DND-41 (cell line): ENCODE results near the gene EPHA3.

Source experiments
- ATAC-seq: fragments of 200-7000 bp; cut with Tn5 transposase; 3 replicates; pipeline ENCODE4 v1.9.1; 2021; ENCODE audit warnings: low read depth; ENCODE audit not compliant: insufficient read depth
- DNase-seq: peaks from one replicate; pipeline ENCODE4 v3.0.0-alpha.2; 2020
- H2AFZ ChIP-seq: 2 replicates; pipeline ENCODE4 v1.6.0; 2012; ENCODE audit warnings: low read depth, low read length
- H3K27ac ChIP-seq: 2 replicates; pipeline ENCODE4 v1.5.1; 2012; ENCODE audit warnings: low read length, inconsistent platforms
- H3K27me3 ChIP-seq: fragments of 200-600 bp; sonication (generic); 2 replicates; pipeline ENCODE4 v1.6.0; 2012; ENCODE audit warnings: low read length, mild to moderate bottlenecking, inconsistent platforms; ENCODE audit not compliant: insufficient read depth, poor library complexity
- H3K36me3 ChIP-seq: 2 replicates; pipeline ENCODE4 v1.5.1; 2012; ENCODE audit warnings: low read length, inconsistent platforms; ENCODE audit not compliant: insufficient read depth
- H3K4me1 ChIP-seq: 2 replicates; pipeline ENCODE4 v1.5.1; 2012; ENCODE audit warnings: mild to moderate bottlenecking, low read length; ENCODE audit not compliant: insufficient read depth
- H3K4me2 ChIP-seq: 2 replicates; pipeline ENCODE4 v1.6.0; 2012; ENCODE audit warnings: mild to moderate bottlenecking, moderate library complexity, low read length, inconsistent platforms; ENCODE audit not compliant: insufficient read depth
- H3K4me3 ChIP-seq, 2 experiments: fragments of 200-600 bp in 1 of 2; shearing (Covaris generic) in 1 of 2; 2 replicates each; pipeline ENCODE4 v1.5.1; 2012 to 2016; ENCODE audit warnings: inconsistent platforms in 2 of 2, low read length in 2 of 2, mild to moderate bottlenecking in 2 of 2, low read depth in 1 of 2, moderate library complexity in 1 of 2
- H3K79me2 ChIP-seq: 2 replicates; pipeline ENCODE4 v1.6.0; 2012; ENCODE audit warnings: low read length, inconsistent platforms; ENCODE audit not compliant: insufficient read depth
- H3K9ac ChIP-seq: 2 replicates; pipeline ENCODE4 v1.6.0; 2012; ENCODE audit warnings: low read depth, mild to moderate bottlenecking, inconsistent platforms, low read length, moderate library complexity
- H3K9me3 ChIP-seq: 2 replicates; pipeline ENCODE4 v1.5.1; 2012; ENCODE audit warnings: low read length, moderate library complexity, mild to moderate bottlenecking, inconsistent platforms; ENCODE audit not compliant: insufficient read depth, severe bottlenecking
- H4K20me1 ChIP-seq: 2 replicates; pipeline ENCODE4 v1.6.0; 2012; ENCODE audit warnings: low read length; ENCODE audit not compliant: insufficient read depth
- CTCF ChIP-seq: IDR thresholded peaks from 2 replicates; pipeline ENCODE4 v1.5.1; 2012; ENCODE audit warnings: borderline replicate concordance, low read length, moderate library complexity, mild to moderate bottlenecking; ENCODE audit not compliant: poor library complexity, severe bottlenecking; ENCODE audit errors: extremely low read depth
- EZH2 ChIP-seq: IDR thresholded peaks from 3 replicates; pipeline ENCODE4 v1.6.1; 2012; ENCODE audit warnings: borderline replicate concordance, low read depth, mild to moderate bottlenecking, moderate library complexity, low read length, inconsistent platforms; ENCODE audit not compliant: severe bottlenecking

EPHA3 gene

GRCh38 chr3:89227634-89228033 lies 120.2 kb downstream of the EPHA3 start:
- DNase-seq (no peak), ATAC-seq (no peak)
- H3K4me3 ChIP-seq: no peak overlapping the region
- no peaks in the 10 kb centered on the region for H4K20me1 ChIP-seq
- H3K4me2 ChIP-seq: no peak overlapping the region
- H3K9me3 ChIP-seq: no peaks in the 10 kb centered on the region
- H3K36me3 ChIP-seq: no peaks in the 10 kb centered on the region
- no peak overlapping the region for H2AFZ ChIP-seq
- no peaks in the 10 kb centered on the region for H3K4me1 ChIP-seq
- H3K79me2 ChIP-seq: no peaks in the 10 kb centered on the region
- H3K9ac ChIP-seq: no peak overlapping the region
- H3K27me3 ChIP-seq: no peaks in the 10 kb centered on the region
- H3K27ac ChIP-seq: no peak overlapping the region
- no peak for TF ChIP-seq CTCF
- no peak for TF ChIP-seq EZH2

- H3K27me3 ChIP-seq: no peaks in the 10 kb centered on the region
- TF ChIP-seq EZH2 (no peak), CTCF (no peak)
- H3K27ac ChIP-seq: no peak overlapping the region
- H4K20me1 ChIP-seq: no peaks in the 10 kb centered on the region
- H3K4me1 ChIP-seq: no peaks in the 10 kb centered on the region
- no peak overlapping the region for H2AFZ ChIP-seq
- DNase-seq (no peak), ATAC-seq (no peak)
- no peak overlapping the region for H3K4me2 ChIP-seq
- H3K79me2 ChIP-seq: no peaks in the 10 kb centered on the region
- H3K36me3 ChIP-seq: no peaks in the 10 kb centered on the region
- no peaks in the 10 kb centered on the region for H3K9me3 ChIP-seq
- H3K9ac ChIP-seq: no peak overlapping the region
- no peak overlapping the region for H3K4me3 ChIP-seq
Observed at GRCh38 chr3:89232155-89232554, 124.7 kb downstream of the EPHA3 start.

GRCh38 chr3:89234620-89235019 lies 127.2 kb downstream of the EPHA3 start:
- H2AFZ ChIP-seq: no peak overlapping the region
- H3K27ac ChIP-seq: no peak overlapping the region
- no peak for TF ChIP-seq EZH2
- no peak for TF ChIP-seq CTCF
- H3K4me3 ChIP-seq: no peak overlapping the region
- no peaks in the 10 kb centered on the region for H3K4me1 ChIP-seq
- ATAC-seq: no peak
- H3K79me2 ChIP-seq: no peaks in the 10 kb centered on the region
- H3K9me3 ChIP-seq: no peaks in the 10 kb centered on the region
- H3K4me2 ChIP-seq: no peak overlapping the region
- H4K20me1 ChIP-seq: no peaks in the 10 kb centered on the region
- no peak overlapping the region for H3K9ac ChIP-seq
- no peak for DNase-seq
- no peaks in the 10 kb centered on the region for H3K36me3 ChIP-seq
- no peaks in the 10 kb centered on the region for H3K27me3 ChIP-seq

- H3K79me2 ChIP-seq: no peaks in the 10 kb centered on the region
- ATAC-seq: no peak
- no peak for DNase-seq
- no peaks in the 10 kb centered on the region for H3K9me3 ChIP-seq
- H4K20me1 ChIP-seq: no peaks in the 10 kb centered on the region
- H3K27ac ChIP-seq: no peak overlapping the region
- H3K36me3 ChIP-seq: no peaks in the 10 kb centered on the region
- no peak overlapping the region for H3K4me3 ChIP-seq
- H3K27me3 ChIP-seq: no peaks in the 10 kb centered on the region
- no peak overlapping the region for H3K4me2 ChIP-seq
- no peak for TF ChIP-seq EZH2
- TF ChIP-seq CTCF: no peak
- H3K9ac ChIP-seq: no peak overlapping the region
- H2AFZ ChIP-seq: no peak overlapping the region
- H3K4me1 ChIP-seq: no peaks in the 10 kb centered on the region
Observed at GRCh38 chr3:89238846-89239245, 131.4 kb downstream of the EPHA3 start.
